SK-N-SH (cell line): ENCODE data around the gene CIB4. TPM values are rescaled to one million over a fixed set of nuclear protein-coding genes. Genes with fewer than 3 reads are reported as not detected.

Experiments used
- CTCF ChIA-PET: fragments of 300-600, 350-600 bp; formaldehyde crosslinking; extraction: SDS; loops from one replicate; lab custom pipeline; 2021; lab: Yijun Ruan, JAX
- POLR2A ChIA-PET: fragments of 350-600 bp; sonication (Branson Sonifier 250); formaldehyde crosslinking; extraction: SDS; loops from one replicate; lab custom pipeline; 2020; ENCODE audit warnings: antibody characterized with exemption, inconsistent platforms; lab: Yijun Ruan, JAX
- DNase-seq: peaks from one replicate; pipeline ENCODE4 v3.0.0; 2012
- H2AFZ ChIP-seq: fragments of 200-600 bp; sonication (generic); 2 replicates; pipeline ENCODE4 v1.8.1; 2016; ENCODE audit warnings: antibody characterized with exemption, mild to moderate bottlenecking, low read depth
- H3F3A ChIP-seq: fragments of 200-600 bp; sonication (generic); replicated peaks from 2 replicates; pipeline ENCODE3; 2016; ENCODE audit warnings: antibody characterized with exemption, mild to moderate bottlenecking; ENCODE audit not compliant: insufficient read depth
- H3K27ac ChIP-seq, 2 experiments: fragments of 200-500 bp in 1 of 2; fragments of 200-600 bp in 1 of 2; sonication (Bioruptor generic) in 1 of 2; sonication (generic), shearing (Covaris generic) in 1 of 2; 2 replicates each; pipeline versions ENCODE4 v1.5.1 to v1.6.1; 2014 to 2016; ENCODE audit warnings: low read depth in 2 of 2, inconsistent platforms in 1 of 2, low read length in 1 of 2, mild to moderate bottlenecking in 1 of 2, mixed read lengths in 1 of 2
- H3K27me3 ChIP-seq: fragments of 200-600 bp; sonication (generic), shearing (Covaris generic); 2 replicates; pipeline ENCODE4 v1.6.1; 2016; ENCODE audit warnings: mixed run types; ENCODE audit not compliant: insufficient read depth
- H3K36me3 ChIP-seq, 2 experiments: fragments of 200-500 bp in 1 of 2; fragments of 200-600 bp in 1 of 2; sonication (Bioruptor generic) in 1 of 2; sonication (generic) in 1 of 2; replicated peaks in 1 of 2; 2 replicates each; pipeline versions ENCODE3 to v1.5.1; 2014 to 2016; ENCODE audit warnings: low read length in 1 of 2, mild to moderate bottlenecking in 1 of 2; ENCODE audit not compliant: insufficient read depth in 2 of 2, control insufficient read depth in 1 of 2
- H3K4me1 ChIP-seq, 2 experiments: fragments of 200-500 bp in 1 of 2; fragments of 200-600 bp in 1 of 2; sonication (Bioruptor generic) in 1 of 2; sonication (generic), shearing (Covaris generic) in 1 of 2; 2 replicates each; pipeline versions ENCODE4 v1.5.1 to v1.6.1; 2014 to 2016; ENCODE audit warnings: low read depth in 1 of 2, low read length in 1 of 2, mixed run types in 1 of 2; ENCODE audit not compliant: insufficient read depth in 2 of 2, control insufficient read depth in 1 of 2
- H3K4me2 ChIP-seq: fragments of 200-600 bp; sonication (generic), shearing (Covaris generic); 2 replicates; pipeline ENCODE4 v1.6.1; 2017; ENCODE audit warnings: mixed run types
- H3K4me3 ChIP-seq, 2 experiments: fragments of 200-500 bp in 1 of 2; fragments of 200-600 bp in 1 of 2; sonication (Bioruptor generic) in 1 of 2; sonication (generic), shearing (Covaris generic) in 1 of 2; 2 replicates each; pipeline versions ENCODE4 v1.5.1 to v1.8.1; 2014 to 2016; ENCODE audit warnings: low read depth in 2 of 2, inconsistent platforms in 1 of 2, low read length in 1 of 2, mild to moderate bottlenecking in 1 of 2, mixed read lengths in 1 of 2, moderate library complexity in 1 of 2
- H3K79me2 ChIP-seq: fragments of 200-600 bp; sonication (generic); 2 replicates; pipeline ENCODE4 v1.8.1; 2017; ENCODE audit warnings: mild to moderate bottlenecking; ENCODE audit not compliant: insufficient read depth
- H3K9ac ChIP-seq: fragments of 200-600 bp; sonication (generic); 2 replicates; pipeline ENCODE4 v1.6.1; 2017; ENCODE audit warnings: mixed run types
- H3K9me2 ChIP-seq: fragments of 200-600 bp; sonication (generic); 2 replicates; pipeline ENCODE4 v1.6.1; 2017; ENCODE audit warnings: mixed run types
- H3K9me3 ChIP-seq: fragments of 200-600 bp; sonication (generic); 2 replicates; pipeline ENCODE4 v1.6.1; 2017; ENCODE audit warnings: mixed run types, mild to moderate bottlenecking, moderate library complexity
- H4K20me1 ChIP-seq: fragments of 200-600 bp; sonication (generic); 2 replicates; pipeline ENCODE4 v1.6.1; 2017; ENCODE audit warnings: mild to moderate bottlenecking, mixed run types; ENCODE audit not compliant: insufficient read depth
- CHD2 ChIP-seq: fragments of 150-350 bp; IDR thresholded peaks from 2 replicates; pipeline ENCODE4 v1.6.1; 2018; ENCODE audit warnings: low read length; ENCODE audit not compliant: partially characterized antibody
- FOSL2 ChIP-seq: IDR thresholded peaks from 2 replicates; pipeline ENCODE4 v1.4.0; 2012; ENCODE audit warnings: low read depth, mild to moderate bottlenecking, moderate library complexity, borderline replicate concordance
- FOXJ3 ChIP-seq: sonication (generic); formaldehyde crosslinking; IDR thresholded peaks from 2 replicates; pipeline ENCODE4 v1.5.1; 2020; ENCODE audit warnings: mild to moderate bottlenecking, missing genetic modification reagents
- GABPA ChIP-seq: IDR thresholded peaks from 2 replicates; pipeline ENCODE4 v1.4.0; 2012; ENCODE audit warnings: low read depth, mild to moderate bottlenecking
- JUND ChIP-seq: IDR thresholded peaks from 2 replicates; pipeline ENCODE4 v1.4.0; 2012
- MAX ChIP-seq: IDR thresholded peaks from 2 replicates; pipeline ENCODE4 v1.4.0; 2012; ENCODE audit warnings: low read depth
- MXI1 ChIP-seq: IDR thresholded peaks from 2 replicates; pipeline ENCODE4 v1.6.1; 2012; ENCODE audit warnings: mild to moderate bottlenecking, low read depth, low read length, improper control_type of control experiment
- NFIC ChIP-seq: IDR thresholded peaks from 2 replicates; pipeline ENCODE4 v1.4.0; 2012; ENCODE audit warnings: borderline replicate concordance
- NRF1 ChIP-seq: IDR thresholded peaks from 2 replicates; pipeline ENCODE4 v1.6.1; 2012; ENCODE audit warnings: low read depth, mild to moderate bottlenecking, low read length
- POLR2AphosphoS5 ChIP-seq: IDR thresholded peaks from 2 replicates; pipeline ENCODE4 v1.6.1; 2012; ENCODE audit warnings: low read depth, low read length
- RAD21 ChIP-seq: IDR thresholded peaks from 2 replicates; pipeline ENCODE4 v1.6.1; 2012; ENCODE audit warnings: mild to moderate bottlenecking, low read length
- RCOR1 ChIP-seq: fragments of 150-350 bp; IDR thresholded peaks from 2 replicates; pipeline ENCODE4 v1.6.1; 2017; ENCODE audit warnings: antibody characterized with exemption, low read length
- TCF12 ChIP-seq: IDR thresholded peaks from 2 replicates; pipeline ENCODE4 v1.4.0; 2012
- YY1 ChIP-seq: IDR thresholded peaks from 2 replicates; pipeline ENCODE4 v1.4.0; 2012; ENCODE audit warnings: low read depth, mild to moderate bottlenecking
- ZBTB33 ChIP-seq: IDR thresholded peaks from 2 replicates; pipeline ENCODE4 v1.4.0; 2012; ENCODE audit warnings: low read depth, borderline replicate concordance
- whole genome bisulfite sequencing: methylation state at CpG from one replicate; pipeline ENCODE4 v1.1.6; 2017; ENCODE audit warnings: low lambda C conversion rate; 5-methylcytosine and 5-hydroxymethylcytosine counted together
- polyA plus RNA-seq, 3 experiments: library from polyadenylated mRNA; depleted of rRNA; stranded (reverse); fragments of >200 nt; gene quantifications; 2 replicates each; pipeline ENCODE4 v1.2.3, GENCODE V29; 2012
- TF ChIP-seq, protein P1 (sequence below): fragments of 200-600 bp; sonication (generic); IDR thresholded peaks from 2 replicates; pipeline ENCODE4 v1.6.1; 2017; ENCODE audit warnings: antibody characterized with exemption, mild to moderate bottlenecking, moderate library complexity
- TF ChIP-seq, protein P2 (sequence below): fragments of 150-350 bp; IDR thresholded peaks from 2 replicates; pipeline ENCODE4 v1.6.1; 2017; ENCODE audit warnings: antibody characterized with exemption, low read length, low read depth, borderline replicate concordance
- TF ChIP-seq, protein P3 (sequence below): IDR thresholded peaks from 2 replicates; pipeline ENCODE4; 2012

Gene CIB4
- polyA plus RNA-seq, 1 of the 3 experiments (the other 2 are of a cell fraction): not detected

GRCh38 chr2:26627350-26628105 lies 13.6 kb downstream of the CIB4 start (continued):
- no peak for TF ChIP-seq TCF12

DNA sequence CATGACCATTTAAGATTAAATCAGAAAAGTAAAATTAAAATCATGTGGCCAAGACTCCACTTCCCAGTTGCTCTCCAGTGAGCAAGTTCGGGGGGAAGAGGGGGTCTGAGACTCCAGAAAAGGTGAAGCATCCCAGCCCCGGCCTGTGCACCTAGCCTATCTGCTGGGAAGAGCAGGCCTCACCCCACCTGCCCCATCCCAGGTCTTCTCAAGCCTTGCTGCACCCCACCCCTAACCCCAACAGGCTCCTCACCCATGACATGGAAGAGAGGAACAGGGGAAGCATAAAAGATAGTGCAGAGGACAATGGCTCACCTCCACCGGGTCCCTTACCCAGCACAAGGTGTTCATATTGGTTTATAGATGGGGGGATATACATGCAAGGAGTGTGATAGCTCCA lies 14.6 kb downstream of the CIB4 start:
- no peak overlapping the region for H3K4me2 ChIP-seq
- H4K20me1 ChIP-seq: no peaks in the 10 kb centered on the region
- no peak overlapping the region for H3K9ac ChIP-seq
- H2AFZ ChIP-seq: no peak overlapping the region
- H3K4me1 ChIP-seq: peaks cover 0 to 3% of the 10 kb centered on the region in 2 experiments; a peak in 1 of 4 replicates
- H3K9me2 ChIP-seq: no peaks in the 10 kb centered on the region
- no peaks in the 10 kb centered on the region for H3K9me3 ChIP-seq
- TF ChIP-seq GABPA (no peak), FOXJ3 (CRISPR knock-in tag) (no peak), NFIC (no peak), RCOR1 (no peak), MAX (no peak), POLR2AphosphoS5 (no peak), MXI1 (no peak), RAD21 (no peak), JUND (no peak), CHD2 (no peak), YY1 (no peak), ZBTB33 (no peak), FOSL2 (no peak), NRF1 (no peak)
- TF ChIP-seq, protein P1, sequence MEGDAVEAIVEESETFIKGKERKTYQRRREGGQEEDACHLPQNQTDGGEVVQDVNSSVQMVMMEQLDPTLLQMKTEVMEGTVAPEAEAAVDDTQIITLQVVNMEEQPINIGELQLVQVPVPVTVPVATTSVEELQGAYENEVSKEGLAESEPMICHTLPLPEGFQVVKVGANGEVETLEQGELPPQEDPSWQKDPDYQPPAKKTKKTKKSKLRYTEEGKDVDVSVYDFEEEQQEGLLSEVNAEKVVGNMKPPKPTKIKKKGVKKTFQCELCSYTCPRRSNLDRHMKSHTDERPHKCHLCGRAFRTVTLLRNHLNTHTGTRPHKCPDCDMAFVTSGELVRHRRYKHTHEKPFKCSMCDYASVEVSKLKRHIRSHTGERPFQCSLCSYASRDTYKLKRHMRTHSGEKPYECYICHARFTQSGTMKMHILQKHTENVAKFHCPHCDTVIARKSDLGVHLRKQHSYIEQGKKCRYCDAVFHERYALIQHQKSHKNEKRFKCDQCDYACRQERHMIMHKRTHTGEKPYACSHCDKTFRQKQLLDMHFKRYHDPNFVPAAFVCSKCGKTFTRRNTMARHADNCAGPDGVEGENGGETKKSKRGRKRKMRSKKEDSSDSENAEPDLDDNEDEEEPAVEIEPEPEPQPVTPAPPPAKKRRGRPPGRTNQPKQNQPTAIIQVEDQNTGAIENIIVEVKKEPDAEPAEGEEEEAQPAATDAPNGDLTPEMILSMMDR: no peak
- TF ChIP-seq, protein P2, sequence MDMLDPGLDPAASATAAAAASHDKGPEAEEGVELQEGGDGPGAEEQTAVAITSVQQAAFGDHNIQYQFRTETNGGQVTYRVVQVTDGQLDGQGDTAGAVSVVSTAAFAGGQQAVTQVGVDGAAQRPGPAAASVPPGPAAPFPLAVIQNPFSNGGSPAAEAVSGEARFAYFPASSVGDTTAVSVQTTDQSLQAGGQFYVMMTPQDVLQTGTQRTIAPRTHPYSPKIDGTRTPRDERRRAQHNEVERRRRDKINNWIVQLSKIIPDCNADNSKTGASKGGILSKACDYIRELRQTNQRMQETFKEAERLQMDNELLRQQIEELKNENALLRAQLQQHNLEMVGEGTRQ: no peak
- TF ChIP-seq, protein P3, sequence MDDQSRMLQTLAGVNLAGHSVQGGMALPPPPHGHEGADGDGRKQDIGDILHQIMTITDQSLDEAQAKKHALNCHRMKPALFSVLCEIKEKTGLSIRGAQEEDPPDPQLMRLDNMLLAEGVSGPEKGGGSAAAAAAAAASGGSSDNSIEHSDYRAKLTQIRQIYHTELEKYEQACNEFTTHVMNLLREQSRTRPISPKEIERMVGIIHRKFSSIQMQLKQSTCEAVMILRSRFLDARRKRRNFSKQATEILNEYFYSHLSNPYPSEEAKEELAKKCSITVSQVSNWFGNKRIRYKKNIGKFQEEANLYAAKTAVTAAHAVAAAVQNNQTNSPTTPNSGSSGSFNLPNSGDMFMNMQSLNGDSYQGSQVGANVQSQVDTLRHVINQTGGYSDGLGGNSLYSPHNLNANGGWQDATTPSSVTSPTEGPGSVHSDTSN: no peak
- TF ChIP-seq, all 33 proteins: peak for 0
- no peak overlapping the region for H3K27ac ChIP-seq
- 34% methylated on average over 3 of the region's 3 CpGs for WGBS
- POLR2A ChIA-PET: no interaction called here
- CTCF ChIA-PET: interaction anchor here (1.0 to 1.8 kb wide), 3 partner anchors 48 to 219 kb away, joined by 3 to 5 read pairs (median 3); no protein-coding TSS in a partner anchor
- no peaks in the 10 kb centered on the region for H3F3A ChIP-seq
- DNase-seq: no peak
- no peaks in the 10 kb centered on the region for H3K79me2 ChIP-seq
- H3K36me3 ChIP-seq: no peaks in the 10 kb centered on the region
- no peak overlapping the region for H3K4me3 ChIP-seq
- H3K27me3 ChIP-seq: no peaks in the 10 kb centered on the region
